ENCODE measurements around the gene ATF2.

The ATF2 gene

GRCh38 chr2:175167792-175168563 lies at the start of gene ATF2:
TSS of gene ATF2 (minus strand) at chr2:175168203. CDS start at chr2:175136443, 31,760 bp downstream.
- no peak for TF ChIP-seq CTCF (conservative IDR thresholded peaks at IDR 0.05)
- H3K27ac ChIP-seq = peak within 1 kb of the TSS; percentile 86

GRCh38 chr2:175207741-175208438 lies 39.9 kb upstream of the ATF2 start:
- H3K27ac ChIP-seq = 0 out of 2 replicates have a peak overlapping the region, but pooled peaks have one; percentile 5
- TF ChIP-seq CTCF (conservative IDR thresholded peaks at IDR 0.05) = no peak

- no peak overlapping the region for H3K27ac ChIP-seq
- no peak for TF ChIP-seq CTCF (conservative IDR thresholded peaks at IDR 0.05)
Measured at GRCh38 chr2:175206866-175207265, 38.9 kb upstream of the ATF2 start.

- TF ChIP-seq CTCF (conservative IDR thresholded peaks at IDR 0.05) = no peak
- H3K27ac ChIP-seq = no peak overlapping the region
Measured at GRCh38 chr2:175205523-175205922, 37.5 kb upstream of the ATF2 start.

GRCh38 chr2:175203621-175204496 lies 35.9 kb upstream of the ATF2 start:
- peak; percentile 87 for TF ChIP-seq CTCF (conservative IDR thresholded peaks at IDR 0.05)
- H3K27ac ChIP-seq = no peak overlapping the region

- no peak overlapping the region for H3K27ac ChIP-seq
- TF ChIP-seq CTCF (conservative IDR thresholded peaks at IDR 0.05) = no peak
Measured at GRCh38 chr2:175195012-175195411, 27.0 kb upstream of the ATF2 start.

GRCh38 chr2:175188761-175189160 lies 20.8 kb upstream of the ATF2 start:
- H3K27ac ChIP-seq = peak overlapping the region; percentile 8; the same call in 1 of the 2 replicates
- no peak for TF ChIP-seq CTCF (conservative IDR thresholded peaks at IDR 0.05)
